Measurements from ENCODE around the gene CDC34.

- TF ChIP-seq CTCF (IDR thresholded peaks at IDR 0.05) (no peak), POLR2AphosphoS5 (IDR thresholded peaks at IDR 0.05; ENCODE audit: low read depth, low read length) (no peak)
Measured at GRCh38 chr19:530134-531008, 1.2 kb upstream of the CDC34 start.
